B cell (primary cell): ENCODE results near the gene CAMK2D. TPM values are rescaled to one million over a fixed set of nuclear protein-coding genes. Genes with fewer than 3 reads are reported as not detected.
A peak's percentile ranks its signal among the peaks of the same experiment; 100 is the strongest.

Experiments
- ATAC-seq: fragments of 200-7000 bp; cut with Tn5 transposase; one replicate; pipeline ENCODE4 v1.10.0; 2021; ENCODE audit warnings: low read depth, mild to moderate bottlenecking, moderate number of reproducible peaks, moderate library complexity
- CTCF ChIA-PET: fragments of 350-600 bp; sonication (Branson Sonifier 250); formaldehyde crosslinking; loops from one replicate; lab custom pipeline; 2021; ENCODE audit warnings: antibody characterized with exemption, inconsistent platforms; lab: Charles Lee
- POLR2A ChIA-PET: fragments of 350-600 bp; sonication (Branson Sonifier 250); formaldehyde crosslinking; loops from one replicate; lab custom pipeline; 2021; ENCODE audit warnings: antibody characterized with exemption; lab: Charles Lee
- DNase-seq: peaks from one replicate; pipeline ENCODE4 v3.0.0; 2013
- H2AFZ ChIP-seq: 2 replicates; pipeline ENCODE4 v1.6.1; 2012; ENCODE audit warnings: mild to moderate bottlenecking, low read depth, low read length; ENCODE audit not compliant: insufficient read depth, poor library complexity, severe bottlenecking
- H3K27ac ChIP-seq, 2 donors: 1 replicate in 1 of 2; 2 replicates in 1 of 2; pipeline ENCODE4 v1.5.1; 2012 to 2013; ENCODE audit warnings: low read length in 2 of 2, mild to moderate bottlenecking in 2 of 2, moderate library complexity in 1 of 2
- H3K27me3 ChIP-seq, 4 experiments: fragments of 200-600 bp in 1 of 4; sonication (generic) in 1 of 4; replicated peaks in 1 of 4; 1 replicate in 2 of 4; 2 replicates in 2 of 4; pipeline versions ENCODE4 v1.6.1 to v1.7.0; 2013 to 2016; ENCODE audit warnings: low read length in 3 of 4, mild to moderate bottlenecking in 2 of 4, mixed read lengths in 1 of 4, moderate library complexity in 1 of 4; ENCODE audit not compliant: insufficient read depth in 4 of 4, control insufficient read depth in 3 of 4; ENCODE audit errors: control extremely low read depth in 1 of 4
- H3K36me3 ChIP-seq, 2 experiments: replicated peaks in 1 of 2; 1 replicate in 1 of 2; 2 replicates in 1 of 2; pipeline versions ENCODE4 v1.6.1 to v1.7.1; 2013; ENCODE audit warnings: low read length in 1 of 2; ENCODE audit not compliant: insufficient read depth in 2 of 2, control insufficient read depth in 1 of 2; ENCODE audit errors: control extremely low read depth in 1 of 2, extremely low read depth in 1 of 2
- H3K4me1 ChIP-seq, 2 donors: fragments of 200-600 bp in 1 of 2; sonication (generic) in 1 of 2; 1 replicate in 1 of 2; 2 replicates in 1 of 2; pipeline versions ENCODE4 v1.5.1 to v1.6.1; 2013 to 2017; ENCODE audit warnings: low read length in 2 of 2; ENCODE audit not compliant: control insufficient read depth in 2 of 2, insufficient read depth in 2 of 2
- H3K4me2 ChIP-seq: replicated peaks from 2 replicates; pipeline ENCODE3; 2012; ENCODE audit warnings: mild to moderate bottlenecking, low read depth, low read length; ENCODE audit not compliant: poor library complexity, severe bottlenecking
- H3K4me3 ChIP-seq, 5 experiments: fragments of 200-600 bp in 1 of 5; sonication (generic) in 1 of 5; 1 replicate in 3 of 5; 2 replicates in 2 of 5; pipeline versions ENCODE4 v1.5.1 to v1.7.0; 2011 to 2016; ENCODE audit warnings: low read length in 4 of 5, mild to moderate bottlenecking in 4 of 5, low read depth in 2 of 5, control low read depth in 1 of 5, moderate library complexity in 1 of 5; ENCODE audit not compliant: insufficient read depth in 1 of 5; ENCODE audit errors: control extremely low read depth in 1 of 5, extremely low read depth in 1 of 5
- H3K79me2 ChIP-seq: fragments of 200-600 bp; sonication (generic); one replicate; pipeline ENCODE4 v1.6.0; 2016; ENCODE audit warnings: low read length; ENCODE audit not compliant: control insufficient read depth, insufficient read depth
- H3K9ac ChIP-seq: fragments of 200-600 bp; sonication (generic); 2 replicates; pipeline ENCODE4 v1.6.1; 2017; ENCODE audit warnings: mild to moderate bottlenecking, low read length, moderate library complexity
- H3K9me3 ChIP-seq, 3 donors: one replicate each; pipeline versions ENCODE4 v1.6.1 to v1.7.1; 2013; ENCODE audit warnings: low read length in 2 of 3; ENCODE audit not compliant: control insufficient read depth in 2 of 3, insufficient read depth in 1 of 3; ENCODE audit errors: control extremely low read depth in 1 of 3
- H4K20me1 ChIP-seq: 2 replicates; pipeline ENCODE4 v1.6.0; 2012; ENCODE audit warnings: mild to moderate bottlenecking, low read length; ENCODE audit not compliant: insufficient read depth, control insufficient read depth, poor library complexity, severe bottlenecking
- H3K27ac Mint-ChIP-seq: one replicate; pipeline ENCODE4 v1.8.0; 2021; ENCODE audit warnings: mixed read lengths
- H3K27me3 Mint-ChIP-seq: one replicate; pipeline ENCODE4 v1.8.0; 2021; ENCODE audit warnings: mixed read lengths
- H3K4me1 Mint-ChIP-seq: one replicate; pipeline ENCODE4 v1.8.0; 2021; ENCODE audit warnings: mixed read lengths
- H3K4me3 Mint-ChIP-seq: one replicate; pipeline ENCODE4 v1.8.0; 2021; ENCODE audit warnings: mixed read lengths
- H3K9me3 Mint-ChIP-seq: one replicate; pipeline ENCODE4 v1.8.0; 2022; ENCODE audit warnings: mixed read lengths; ENCODE audit not compliant: insufficient read depth
- CTCF ChIP-seq: fragments of 200-600 bp; IDR thresholded peaks from one replicate; pipeline ENCODE4 v1.8.0; 2022; ENCODE audit warnings: antibody characterized with exemption, mild to moderate bottlenecking
- EZH2 ChIP-seq: IDR thresholded peaks from 2 replicates; pipeline ENCODE4 v1.6.1; 2012; ENCODE audit warnings: borderline replicate concordance, low read depth, mild to moderate bottlenecking, moderate library complexity, low read length; ENCODE audit not compliant: insufficient read depth, poor library complexity, severe bottlenecking
- WGBS: methylation state at CpG from one replicate; pipeline ENCODE4 v1.1.5; 2013; ENCODE audit warnings: missing lambda C conversion rate; ENCODE audit not compliant: insufficient coverage; 5-methylcytosine and 5-hydroxymethylcytosine counted together
- intact Hi-C: fragments of 100-400 bp; cut with micrococcal nuclease; formaldehyde crosslinking; loops from one replicate; pipeline ENCODE4 v1.10.0; 2022
- polyA plus RNA-seq: library from polyadenylated mRNA; depleted of rRNA; stranded (reverse); fragments of >200 nt; gene quantifications from 2 replicates; pipeline ENCODE4 v1.2.3, GENCODE V29; 2012
- total RNA-seq, 2 donors: library from RNA; stranded (reverse); fragments of 120-200 nt in 1 of 2; gene quantifications; 1 replicate in 1 of 2; 2 replicates in 1 of 2; pipeline versions ENCODE4 v1.2.3 to v1.2.4, GENCODE V29; 2013 to 2022

CAMK2D gene
- total and polyA plus RNA-seq, 2 donors (not counting 1 experiment from before 2014, with no cell fraction given), result 26.3 to 57.0 TPM

- Mint-ChIP-seq H3K4me3 (no peak overlapping the region), H3K27me3 (no peaks in the 10 kb centered on the region), H3K9me3 (no peaks in the 10 kb centered on the region), H3K4me1 (peaks cover 44% of the 10 kb centered on the region), H3K27ac (peak overlapping the region; percentile 21)
- ChIA-PET CTCF (interaction anchor here (0.6 to 1.5 kb wide), 5 partner anchors 9 to 146 kb away, joined by 3 to 7 read pairs (median 4); no protein-coding TSS in a partner anchor), POLR2A (no interaction called here)
- Histone ChIP-seq H3K9me3 (no peaks in the 10 kb centered on the region), H3K27ac (peak overlapping the region in 1 of 2 donors; percentile 62), H3K4me2 (no peak overlapping the region), H3K9ac (no peak overlapping the region), H3K36me3 (peaks cover 0 to 8% of the 10 kb centered on the region in 2 experiments), H4K20me1 (peaks cover 13% of the 10 kb centered on the region), H3K4me3 (no peak overlapping the region), H3K79me2 (peaks cover 90% of the 10 kb centered on the region), H3K27me3 (no peaks in the 10 kb centered on the region), H2AFZ (no peak overlapping the region), H3K4me1 (peaks cover 24 to 54% of the 10 kb centered on the region in 2 donors)
- WGBS, result no CpG with 5 or more reads among the region's 2 CpGs
- intact Hi-C loops, result no loop called here
- DNase-seq (no peak), ATAC-seq (no peak)
- TF ChIP-seq CTCF (no peak), EZH2 (no peak)
These were observed 67.5 kb downstream of the CAMK2D start for GRCh38 chr4:113694008-113694407.

GRCh38 chr4:113692809-113693411 lies 68.6 kb downstream of the CAMK2D start:
- H3K27ac Mint-ChIP-seq, result peak overlapping the region; percentile 86
- peak; percentile 63 for DNase-seq
- H3K9me3 Mint-ChIP-seq, result no peaks in the 10 kb centered on the region
- Histone ChIP-seq H3K27me3 (no peaks in the 10 kb centered on the region), H2AFZ (peak overlapping the region; percentile 35), H3K36me3 (peaks cover 6 to 7% of the 10 kb centered on the region in 2 experiments), H3K9ac (peak overlapping the region; percentile 42), H4K20me1 (peaks cover 13% of the 10 kb centered on the region), H3K4me1 (peaks cover 24 to 54% of the 10 kb centered on the region in 2 donors), H3K9me3 (no peaks in the 10 kb centered on the region), H3K4me2 (peak overlapping the region; percentile 74), H3K27ac (peak overlapping the region; percentile 42 to 80), H3K4me3 (peak overlapping the region in 1 of 5 experiments; percentile 44), H3K79me2 (peaks cover 91% of the 10 kb centered on the region)
- 17% methylated on average over 1 of the region's 3 CpGs for WGBS
- intact Hi-C loops, result loop anchor here (2.0 kb wide), 1 partner anchor 18 kb away; no protein-coding TSS in a partner anchor
- ChIA-PET POLR2A (no interaction called here), CTCF (interaction anchor here (1.1 to 1.3 kb wide), 2 partner anchors 97 to 145 kb away, joined by 4 read pairs; no protein-coding TSS in a partner anchor)
- TF ChIP-seq CTCF, result no peak
- TF ChIP-seq EZH2, result no peak
- H3K4me3 Mint-ChIP-seq, result peak overlapping the region; percentile 65
- ATAC-seq, result peak; percentile 84
- peaks cover 50% of the 10 kb centered on the region for H3K4me1 Mint-ChIP-seq
- H3K27me3 Mint-ChIP-seq, result no peaks in the 10 kb centered on the region
